GM18909 (cell line): Measurements from ENCODE around the gene ANAPC2.

Experiments
- ATAC-seq: cut with Tn5 transposase; IDR thresholded peaks from one replicate; pipeline ENCODE4 v1.9.1; 2021; ENCODE audit warnings: mild to moderate bottlenecking; ENCODE audit not compliant: unreplicated experiment, poor library complexity

ANAPC2 gene

GRCh38 chr9:137188490-137189296 lies at the start of gene ANAPC2, which contains the start of gene SSNA1:
Gene ANAPC2 (minus strand): TSS chr9:137188560. CDS start chr9:137188532, 28 bp downstream.
Gene SSNA1 (plus strand): TSS chr9:137188676. CDS start chr9:137188727, 51 bp downstream.
- peak; percentile 74 for ATAC-seq

DNA sequence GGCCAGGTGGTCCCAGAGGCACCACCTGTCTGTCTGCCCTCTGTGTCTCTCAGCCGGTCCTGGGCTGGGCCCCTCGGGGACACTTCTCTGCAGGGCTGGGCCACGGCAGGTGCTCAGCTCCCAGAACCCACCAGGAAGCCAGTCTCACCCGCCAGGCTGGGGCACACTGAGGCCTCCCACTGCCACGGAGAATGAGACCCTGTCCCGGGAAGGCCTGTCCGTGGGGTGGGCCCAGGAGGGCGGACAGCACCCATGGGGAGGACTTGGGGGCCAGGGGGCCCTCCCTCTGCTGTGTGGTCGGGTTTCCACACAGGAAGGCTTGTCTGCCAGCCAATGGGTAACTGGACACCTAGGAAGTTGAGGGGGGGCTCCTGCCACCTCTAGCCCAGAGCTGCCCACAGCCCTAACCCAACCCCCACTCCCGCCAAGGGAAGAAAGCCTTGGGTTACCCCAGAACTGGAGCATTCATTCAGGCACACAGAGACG lies 48.6 kb upstream of the ANAPC2 start:
- ATAC-seq, result no peak

GRCh38 chr9:137236238-137236935 lies 48.0 kb upstream of the ANAPC2 start:
- ATAC-seq, result peak; percentile 18

GRCh38 chr9:137235424-137236237 lies 47.3 kb upstream of the ANAPC2 start:
- ATAC-seq, result no peak

DNA sequence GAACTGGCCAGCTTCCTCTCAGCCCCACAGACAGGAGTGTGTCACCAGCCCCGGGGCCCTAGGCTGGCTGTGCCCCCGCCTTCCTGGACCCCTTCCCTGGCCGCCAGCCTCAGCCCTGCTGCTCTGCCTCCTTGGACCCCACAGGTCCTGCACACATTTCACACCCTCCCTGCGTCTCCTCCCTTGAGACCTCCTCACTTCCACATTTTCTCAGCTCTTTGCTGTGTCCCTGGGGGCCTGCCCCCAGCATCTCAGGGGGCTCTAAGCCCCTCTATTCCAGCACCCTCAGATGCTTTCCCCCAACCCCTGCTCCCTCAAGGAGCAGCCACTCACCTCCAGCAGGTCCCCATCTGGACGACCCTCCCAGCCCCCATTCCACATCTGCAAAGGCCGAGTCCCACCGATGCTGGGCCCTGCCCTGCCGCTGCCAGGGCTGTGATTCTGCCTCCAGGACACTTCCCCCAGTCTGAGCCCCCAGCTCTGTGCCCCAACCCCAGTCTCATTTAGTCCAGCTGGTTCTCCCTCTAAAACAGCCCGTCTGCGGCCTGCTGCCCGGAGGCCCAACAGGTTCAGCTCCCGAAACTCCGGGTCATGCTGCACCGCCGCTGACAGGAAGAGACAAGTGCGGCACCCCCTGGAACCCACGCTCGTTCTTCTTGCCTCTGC lies 46.5 kb upstream of the ANAPC2 start:
- no peak for ATAC-seq

- ATAC-seq, result no peak
Observed at GRCh38 chr9:137234055-137234697, 45.8 kb upstream of the ANAPC2 start.

GRCh38 chr9:137233143-137233980 lies 45.0 kb upstream of the ANAPC2 start:
- ATAC-seq, result no peak

DNA sequence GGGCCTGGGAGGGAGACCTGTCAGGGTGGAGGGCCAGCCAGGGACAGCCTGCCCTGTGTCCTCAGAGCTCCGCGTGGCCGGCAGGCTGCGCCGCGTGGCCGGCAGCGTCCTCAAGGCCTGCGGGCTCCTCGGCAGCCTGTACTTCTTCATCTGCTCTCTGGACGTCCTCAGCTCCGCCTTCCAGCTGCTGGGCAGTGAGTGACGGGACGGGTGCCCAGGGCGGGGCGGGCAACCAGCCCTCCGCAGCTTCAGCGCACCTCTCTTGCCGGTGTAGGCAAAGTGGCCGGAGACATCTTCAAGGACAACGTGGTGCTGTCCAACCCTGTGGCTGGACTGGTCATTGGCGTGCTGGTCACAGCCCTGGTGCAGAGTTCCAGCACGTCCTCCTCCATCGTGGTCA lies 44.1 kb upstream of the ANAPC2 start:
- no peak for ATAC-seq

GRCh38 chr9:137232101-137232500 lies 43.7 kb upstream of the ANAPC2 start:
- ATAC-seq, result no peak

DNA sequence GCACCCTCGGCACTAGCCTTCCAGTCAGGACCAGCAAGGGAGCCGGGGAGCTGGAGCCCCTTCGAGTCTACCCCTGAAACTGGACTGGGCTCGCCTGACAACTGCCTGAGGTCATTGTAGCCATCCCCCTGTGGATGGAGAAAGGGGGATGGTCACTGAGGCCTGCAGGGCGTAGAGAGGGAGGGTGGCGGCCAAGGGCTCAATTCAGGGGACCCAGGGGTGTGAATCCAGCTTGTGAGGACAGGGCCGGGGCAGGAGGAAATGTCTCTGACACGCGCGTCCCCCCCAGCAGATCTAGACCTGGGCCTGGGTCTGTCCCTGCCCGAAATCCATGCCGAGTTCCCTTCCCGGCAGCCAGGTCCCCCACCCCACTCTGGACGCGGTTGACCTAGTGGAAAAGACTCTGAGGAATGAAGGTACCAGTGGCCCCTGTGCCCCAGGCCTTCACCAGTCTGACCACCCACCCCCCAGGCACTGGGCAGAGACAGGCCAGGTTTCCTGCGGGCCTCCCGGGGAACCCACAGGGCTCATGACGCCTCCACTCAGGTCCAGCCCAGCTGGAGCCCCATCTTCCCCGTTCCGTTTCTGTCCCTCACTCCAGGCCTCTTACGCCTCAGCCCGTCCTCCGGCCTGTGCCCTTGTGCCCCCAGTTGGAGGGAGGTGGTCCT lies 43.1 kb upstream of the ANAPC2 start:
- ATAC-seq, result no peak

- no peak for ATAC-seq
Observed at GRCh38 chr9:137230705-137231371, 42.5 kb upstream of the ANAPC2 start, which contains the start of gene SLC34A3. Gene SLC34A3 (plus strand): TSS chr9:137230901. CDS start chr9:137231703, 802 bp downstream.

DNA sequence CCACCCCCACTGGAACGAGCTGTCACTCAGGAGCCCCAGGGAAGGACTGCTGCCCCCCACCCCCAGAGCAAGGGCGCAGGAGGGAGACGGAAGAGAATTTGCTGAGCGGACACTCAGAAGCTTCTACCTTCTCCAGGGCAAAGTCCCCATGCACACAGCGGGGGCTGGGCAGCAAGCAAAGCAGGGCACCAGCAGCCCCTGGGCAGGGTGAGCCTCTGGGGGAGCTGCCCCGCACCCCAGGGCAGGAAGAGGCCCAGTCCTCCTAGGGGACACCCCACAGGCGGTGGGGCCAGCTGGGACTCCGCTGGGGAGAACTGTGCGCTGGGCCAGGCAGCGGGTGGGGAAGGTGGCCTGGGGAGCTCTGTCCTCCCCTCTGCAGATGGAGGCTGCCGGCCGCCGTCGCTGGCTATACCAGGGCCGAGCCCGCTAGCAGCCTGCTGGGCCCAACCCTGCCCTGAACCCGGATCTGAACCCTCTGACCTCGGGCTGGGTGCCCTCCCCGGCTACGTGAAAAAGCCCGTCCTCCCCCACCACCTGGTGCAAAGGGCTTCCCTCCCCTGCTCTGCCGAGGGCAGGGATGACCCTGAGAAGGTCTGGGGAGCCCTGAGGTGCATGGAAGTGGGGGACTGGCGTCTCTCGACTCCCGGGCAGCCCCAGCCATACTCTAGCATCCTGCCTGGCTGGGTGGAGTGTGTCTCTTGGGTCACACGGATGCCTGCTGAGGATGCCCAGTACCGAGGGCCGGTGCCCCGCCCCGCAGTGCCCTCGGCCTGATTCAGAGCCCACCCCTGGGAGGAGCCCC lies 41.7 kb upstream of the ANAPC2 start:
- ATAC-seq, result no peak

DNA sequence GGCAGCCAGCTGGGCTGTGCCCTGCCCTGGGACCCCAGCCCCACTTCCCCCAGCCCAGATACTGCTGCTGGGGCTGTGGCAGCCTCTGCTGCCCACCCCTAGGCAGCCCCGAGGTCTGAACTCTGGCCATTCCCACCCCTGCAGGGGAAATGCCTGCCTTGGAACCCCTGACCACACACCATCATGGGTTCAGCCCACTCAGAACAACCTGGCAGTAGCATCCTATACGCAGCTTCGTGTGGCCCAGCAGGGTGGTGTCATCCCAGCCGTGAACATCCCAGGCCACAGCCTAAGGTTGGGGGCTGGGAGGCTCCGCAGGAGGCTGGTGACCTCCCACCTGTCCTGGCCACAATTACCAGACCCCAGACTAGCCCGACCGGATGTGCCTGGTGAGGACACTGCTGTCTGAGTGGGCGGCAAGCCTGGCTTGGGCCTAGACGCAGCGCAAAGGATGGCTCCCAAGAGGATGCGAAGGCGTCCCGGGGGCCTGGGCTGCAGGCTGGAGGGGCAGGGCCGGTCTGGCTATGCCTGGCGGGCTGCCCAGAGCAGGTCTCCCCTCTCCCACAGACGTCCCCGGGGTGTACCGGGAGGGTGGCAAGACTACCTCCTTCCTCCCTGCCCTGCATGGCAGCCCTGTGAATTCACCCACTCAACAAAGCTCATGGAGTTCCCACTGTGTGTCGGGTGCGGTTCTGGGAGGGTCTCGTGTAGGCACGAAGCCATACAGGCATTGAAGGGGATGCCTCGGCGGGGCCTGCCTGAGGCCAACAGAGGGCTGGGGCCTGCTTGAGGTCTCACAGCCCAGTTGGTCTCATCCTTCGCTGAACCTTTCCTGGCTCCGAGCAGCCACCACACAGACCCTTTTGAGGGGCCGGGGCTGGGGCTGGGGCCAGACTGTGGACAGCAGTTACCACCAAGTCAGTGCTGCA lies 40.9 kb upstream of the ANAPC2 start:
- no peak for ATAC-seq

DNA sequence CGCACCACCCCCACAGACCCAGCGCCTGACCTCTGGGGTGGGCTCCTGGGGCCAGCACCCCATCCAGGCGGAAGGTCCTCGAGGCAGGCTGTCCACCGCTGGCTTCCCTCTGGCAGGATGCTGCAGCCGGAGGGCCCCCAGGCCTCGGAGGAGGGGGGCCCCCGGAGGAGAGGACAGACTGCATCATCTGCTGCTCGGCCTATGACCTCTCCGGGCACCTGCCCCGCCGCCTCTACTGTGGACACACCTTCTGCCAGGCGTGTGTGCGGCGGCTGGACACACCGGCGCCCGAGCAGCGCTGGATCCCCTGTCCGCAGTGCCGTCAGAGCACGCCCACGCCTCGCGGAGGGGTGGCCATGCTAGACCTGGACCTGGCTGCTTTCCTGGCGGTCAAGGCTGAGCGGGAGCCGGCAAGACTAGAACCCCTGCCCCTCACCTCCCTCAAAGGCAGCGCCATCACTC lies 40.2 kb upstream of the ANAPC2 start:
- no peak for ATAC-seq

DNA sequence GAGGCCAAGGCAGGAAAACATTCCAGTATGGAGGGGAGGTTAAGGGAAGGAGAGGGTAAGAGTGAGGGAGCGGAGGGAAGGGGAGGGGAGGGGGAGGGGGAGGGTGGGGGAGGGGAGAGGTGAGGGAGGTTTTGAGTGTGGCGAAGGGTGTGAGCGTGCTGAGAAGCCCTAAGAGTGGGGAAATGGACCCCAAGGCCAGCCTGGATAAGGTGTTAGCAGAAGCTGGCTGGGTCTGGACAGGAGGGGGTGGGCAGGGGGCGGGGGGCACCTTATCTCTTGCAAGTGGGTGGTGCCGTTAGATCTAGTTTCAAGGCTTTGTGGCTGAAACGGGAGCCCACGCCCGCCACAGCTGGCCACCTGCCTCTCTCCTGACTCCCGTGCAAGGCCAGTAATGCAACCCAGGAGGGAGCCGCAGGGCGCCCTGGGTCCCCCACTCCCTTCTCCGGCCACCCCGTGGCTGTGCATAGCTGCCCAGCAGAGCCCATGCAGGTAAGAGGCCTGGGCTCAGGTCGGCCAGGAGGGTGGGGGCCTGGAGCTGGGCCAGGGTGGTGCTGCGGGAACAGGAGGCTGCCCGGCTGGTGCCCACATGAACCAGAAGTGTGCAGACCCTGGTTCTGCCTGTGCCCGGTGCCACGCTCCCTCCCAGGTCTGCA lies 39.6 kb upstream of the ANAPC2 start:
- ATAC-seq, result no peak
